NT2/D1 (cell line): Measurements from ENCODE around the gene PHYKPL.
"Not testable (repeated sequence)": the region's sequence is repeated elsewhere in the genome, so short reads cannot be mapped to it uniquely, and the experiment has no call there.

ENCODE experiments used
- DNase-seq: peaks from one replicate; pipeline ENCODE4 v3.0.0-alpha.2; 2011; ENCODE audit warnings: low read depth, low spot score
- H3K27me3 ChIP-seq: 2 replicates; pipeline ENCODE4 v1.6.0; 2011; ENCODE audit warnings: mild to moderate bottlenecking; ENCODE audit not compliant: insufficient read length, insufficient read depth
- H3K36me3 ChIP-seq: 2 replicates; pipeline ENCODE4 v1.6.1; 2011; ENCODE audit warnings: mild to moderate bottlenecking, low read length, mixed read lengths; ENCODE audit not compliant: insufficient read depth, insufficient read length
- H3K4me1 ChIP-seq: 2 replicates; pipeline ENCODE4 v1.5.1; 2011; ENCODE audit not compliant: insufficient read depth, insufficient read length
- H3K4me3 ChIP-seq: 2 replicates; pipeline ENCODE4 v1.5.1; 2011; ENCODE audit warnings: low read depth; ENCODE audit not compliant: insufficient read length
- H3K9ac ChIP-seq: 2 replicates; pipeline ENCODE4 v1.6.0; 2011; ENCODE audit warnings: low read depth; ENCODE audit not compliant: insufficient read length
- H3K9me3 ChIP-seq: 2 replicates; pipeline ENCODE4 v1.5.1; 2011; ENCODE audit warnings: mild to moderate bottlenecking, low read length; ENCODE audit not compliant: insufficient read depth
- SUZ12 ChIP-seq: IDR thresholded peaks from 2 replicates; pipeline ENCODE4 v1.6.1; 2011; ENCODE audit not compliant: insufficient read length, insufficient read depth; ENCODE audit errors: extremely low read depth
- YY1 ChIP-seq: IDR thresholded peaks from 2 replicates; pipeline ENCODE4 v1.6.1; 2011; ENCODE audit not compliant: insufficient read length, insufficient read depth
- ZNF274 ChIP-seq: IDR thresholded peaks from 2 replicates; pipeline ENCODE4 v1.6.1; 2011; ENCODE audit warnings: mild to moderate bottlenecking, low read depth, low read length

Gene PHYKPL

DNA sequence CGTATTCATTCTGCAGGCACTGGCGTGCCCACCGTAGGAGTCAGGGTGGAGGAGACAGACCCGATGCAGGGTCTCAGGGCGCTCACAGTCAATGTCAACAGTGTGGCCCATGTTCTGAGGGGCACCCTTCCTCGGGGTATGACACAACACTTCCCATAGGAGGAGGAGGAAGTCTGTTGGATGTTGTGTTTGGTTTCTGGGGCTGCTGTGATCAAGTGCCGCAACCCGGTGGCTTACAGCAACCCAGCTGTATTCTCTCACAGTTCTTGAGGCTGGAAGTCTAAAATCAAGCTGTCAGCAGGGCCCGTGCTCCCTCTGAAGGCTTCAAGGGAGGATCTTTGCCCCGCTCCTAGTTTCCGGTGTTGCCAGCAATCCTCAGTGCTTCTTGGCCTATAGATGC is 33.9 kb downstream of the PHYKPL start:
- no peak for DNase-seq
- H3K27me3 ChIP-seq = no peaks in the 10 kb centered on the region
- no peaks in the 10 kb centered on the region for H3K9me3 ChIP-seq
- H3K4me3 ChIP-seq = no peak overlapping the region
- no peaks in the 10 kb centered on the region for H3K36me3 ChIP-seq
- TF ChIP-seq YY1 (no peak), ZNF274 (no peak), SUZ12 (no peak)
- H3K9ac ChIP-seq = no peak overlapping the region
- H3K4me1 ChIP-seq = peaks cover 7% of the 10 kb centered on the region

DNA sequence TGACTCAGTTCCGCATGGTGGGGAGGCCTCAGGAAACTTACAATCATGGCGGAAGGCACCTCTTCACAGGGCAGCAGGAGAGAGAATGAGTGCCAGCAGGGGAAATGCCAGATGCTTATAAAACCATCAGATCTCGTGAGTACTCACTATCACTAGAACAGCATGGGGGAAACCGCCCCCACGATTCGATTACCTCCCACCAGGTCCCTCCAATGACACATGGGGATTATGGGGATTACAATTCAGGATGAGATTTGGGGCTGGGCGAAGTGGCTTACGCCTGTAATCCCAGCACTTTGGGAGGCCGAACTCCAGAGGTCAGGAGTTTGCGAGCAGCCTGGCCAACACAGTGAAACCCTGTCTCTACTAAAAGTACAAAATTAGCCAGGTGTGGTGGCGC is 34.5 kb downstream of the PHYKPL start:
- H3K4me3 ChIP-seq, H3K9ac ChIP-seq, DNase-seq, H3K27me3 ChIP-seq, H3K4me1 ChIP-seq, H3K36me3 ChIP-seq, H3K9me3 ChIP-seq: not testable (repeated sequence)

DNA sequence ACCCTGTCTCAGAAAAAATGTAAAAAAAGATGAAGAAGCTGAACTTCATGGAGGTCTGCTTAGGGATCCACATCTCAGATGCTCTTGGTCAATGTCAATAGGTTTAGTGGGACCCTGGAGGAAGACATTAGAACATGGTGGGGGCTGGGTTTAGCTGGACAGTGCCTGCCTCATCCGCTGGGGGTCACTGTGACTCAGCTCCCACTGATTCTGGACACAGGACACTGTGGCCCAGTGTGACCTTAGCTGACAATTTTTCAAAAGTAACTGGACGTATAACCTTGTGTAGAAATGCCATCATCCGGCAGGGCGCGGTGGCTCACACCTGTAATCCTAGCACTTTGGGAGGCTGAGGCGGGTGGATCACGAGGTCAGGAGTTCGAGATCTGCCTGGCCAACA is 35.6 kb downstream of the PHYKPL start:
- DNase-seq = no peak
- Histone ChIP-seq H3K27me3 (no peaks in the 10 kb centered on the region), H3K4me1 (peaks cover 9% of the 10 kb centered on the region), H3K9ac (no peak overlapping the region), H3K9me3 (no peaks in the 10 kb centered on the region; the same call in 1 of the 2 replicates), H3K36me3 (no peaks in the 10 kb centered on the region), H3K4me3 (no peak overlapping the region)
- TF ChIP-seq ZNF274 = no peak
- TF ChIP-seq YY1 = no peak
- TF ChIP-seq SUZ12 = no peak

DNA sequence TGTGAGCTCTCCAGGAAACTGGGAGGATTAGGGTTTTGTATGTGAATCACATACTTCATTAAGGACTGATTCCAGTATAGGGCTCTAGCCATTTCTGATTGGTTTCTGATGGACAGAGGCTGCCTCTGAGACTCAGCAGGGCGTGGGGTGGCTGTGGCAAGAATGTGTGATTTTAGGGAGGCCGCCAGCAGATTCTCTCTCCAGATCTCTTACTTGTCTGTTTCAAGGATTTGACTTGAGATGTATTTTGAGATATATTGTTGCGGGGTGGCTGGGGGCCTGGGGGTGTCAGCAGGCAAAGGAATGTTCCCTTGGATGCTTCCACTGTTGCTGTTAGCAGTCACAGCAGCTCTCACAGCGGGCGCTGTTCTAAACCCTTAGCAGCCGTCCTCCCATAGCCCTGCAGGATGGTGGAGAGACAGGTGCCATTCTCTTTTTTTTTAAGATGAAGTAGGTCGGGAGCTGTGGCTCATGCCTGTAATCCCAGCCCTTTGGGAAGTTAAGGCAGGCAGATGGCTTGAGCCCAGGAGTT is 36.3 kb downstream of the PHYKPL start:
- Histone ChIP-seq H3K9ac (no peak overlapping the region), H3K36me3 (no peaks in the 10 kb centered on the region), H3K4me1 (peaks cover 9% of the 10 kb centered on the region), H3K27me3 (no peaks in the 10 kb centered on the region), H3K9me3 (no peaks in the 10 kb centered on the region; the same call in 1 of the 2 replicates), H3K4me3 (no peak overlapping the region)
- TF ChIP-seq ZNF274 (no peak), SUZ12 (no peak), YY1 (no peak)
- DNase-seq = no peak

DNA sequence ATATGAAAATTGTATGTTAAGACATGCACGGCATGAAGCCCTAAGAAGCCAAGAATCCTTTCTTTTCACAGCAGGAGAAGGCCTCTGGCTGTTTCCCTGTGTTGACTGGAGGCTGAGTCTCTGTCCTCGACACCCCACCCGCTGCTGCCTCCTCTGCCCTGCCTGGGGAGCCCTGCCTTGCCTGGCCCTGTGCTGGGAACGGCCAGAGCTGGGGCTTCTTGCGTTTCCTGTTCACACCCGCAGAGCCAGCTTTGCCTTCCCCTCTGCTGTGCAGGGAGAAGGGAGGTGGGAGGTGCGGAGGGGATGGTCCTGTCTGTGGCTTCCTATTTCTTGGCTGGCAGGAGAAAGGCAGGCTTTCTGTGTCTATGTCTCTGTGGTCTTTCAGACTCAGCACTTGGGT is 38.6 kb downstream of the PHYKPL start:
- no peak for TF ChIP-seq ZNF274
- no peak for TF ChIP-seq SUZ12
- no peak for TF ChIP-seq YY1
- Histone ChIP-seq H3K9me3 (no peaks in the 10 kb centered on the region; the same call in 1 of the 2 replicates), H3K36me3 (no peaks in the 10 kb centered on the region), H3K4me1 (peaks cover 6% of the 10 kb centered on the region), H3K4me3 (no peak overlapping the region), H3K9ac (no peak overlapping the region), H3K27me3 (no peaks in the 10 kb centered on the region)
- DNase-seq = no peak

DNA sequence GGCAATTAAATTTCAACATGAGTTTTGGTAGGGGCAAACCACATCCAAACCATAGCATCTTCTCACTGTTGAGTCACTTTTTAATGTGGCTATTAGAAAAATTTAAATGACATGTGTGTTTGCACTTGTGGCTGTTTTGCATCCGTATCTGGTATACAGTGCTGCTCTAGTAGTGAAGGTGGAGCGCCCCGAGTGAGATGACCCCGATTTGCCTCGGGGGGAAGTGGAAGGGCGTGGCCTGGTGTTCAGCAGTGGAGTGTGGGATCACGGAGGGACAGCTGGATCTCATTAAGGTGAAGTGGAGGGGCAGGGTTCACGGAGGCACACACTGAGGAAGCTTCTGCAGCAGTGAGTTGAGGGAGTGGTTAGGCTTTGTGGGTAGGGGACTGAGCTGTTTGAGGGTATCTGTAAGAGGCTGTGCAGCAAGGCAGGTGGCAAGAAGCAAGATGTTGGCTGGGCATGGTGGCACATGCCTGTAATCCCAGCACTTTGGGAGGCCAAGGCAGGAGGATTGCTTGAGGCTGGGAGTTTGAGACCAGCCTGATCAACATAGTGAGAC is 39.3 kb downstream of the PHYKPL start:
- no peak overlapping the region for H3K4me3 ChIP-seq
- no peaks in the 10 kb centered on the region; the same call in 1 of the 2 replicates for H3K9me3 ChIP-seq
- no peak for DNase-seq
- H3K27me3 ChIP-seq = no peaks in the 10 kb centered on the region
- TF ChIP-seq ZNF274 = no peak
- no peak for TF ChIP-seq SUZ12
- TF ChIP-seq YY1 = no peak
- no peak overlapping the region for H3K9ac ChIP-seq
- peaks cover 6% of the 10 kb centered on the region for H3K4me1 ChIP-seq
- no peaks in the 10 kb centered on the region for H3K36me3 ChIP-seq

DNA sequence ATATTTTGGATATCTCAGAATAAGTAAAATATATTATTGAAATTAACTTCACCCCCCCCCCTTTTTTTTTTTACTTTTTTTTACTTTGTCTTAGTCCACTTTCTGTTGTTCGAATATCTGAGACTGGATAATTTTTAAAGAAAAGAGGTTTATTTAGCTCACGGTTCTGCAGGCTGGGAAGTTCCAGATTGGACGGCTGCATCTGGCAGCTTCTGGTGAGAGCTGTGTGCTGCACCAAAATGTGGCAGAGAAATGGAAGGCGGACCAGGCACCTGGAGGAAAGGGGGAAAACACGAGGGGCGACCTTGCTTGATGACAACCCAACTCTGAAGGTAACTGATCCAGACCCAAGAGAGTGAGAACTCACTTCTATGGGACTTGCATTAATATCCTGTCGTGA is 39.8 kb downstream of the PHYKPL start:
- no peak for DNase-seq
- no peak for TF ChIP-seq YY1
- TF ChIP-seq SUZ12 = no peak
- TF ChIP-seq ZNF274 = no peak
- Histone ChIP-seq H3K9me3 (no peaks in the 10 kb centered on the region; the same call in 1 of the 2 replicates), H3K9ac (no peak overlapping the region), H3K4me1 (peaks cover 6% of the 10 kb centered on the region), H3K27me3 (no peaks in the 10 kb centered on the region), H3K4me3 (no peak overlapping the region), H3K36me3 (no peaks in the 10 kb centered on the region)
